ENCODE results near the gene MAPKAP1. TPM values are rescaled to one million over a fixed set of nuclear protein-coding genes. Genes with fewer than 3 reads are reported as not detected.

MAPKAP1 gene
- total RNA-seq, 1 donor from 2014 or later, result 76.9 TPM

- H3K4me1 Mint-ChIP-seq (ENCODE audit: unreplicated experiment), result peaks cover 15% of the 10 kb centered on the region
- H3K27ac Mint-ChIP-seq (ENCODE audit: unreplicated experiment), result no peak overlapping the region
- no peak for TF ChIP-seq CTCF (IDR thresholded peaks at IDR 0.05)
Observed at GRCh38 chr9:125685167-125685566, 21.8 kb downstream of the MAPKAP1 start.

GRCh38 chr9:125683486-125683885 lies 23.5 kb downstream of the MAPKAP1 start:
- no peak for TF ChIP-seq CTCF (IDR thresholded peaks at IDR 0.05)
- H3K27me3 Mint-ChIP-seq (ENCODE audit: unreplicated experiment), result no peaks in the 10 kb centered on the region
- H3K36me3 Mint-ChIP-seq (ENCODE audit: unreplicated experiment), result no peaks in the 10 kb centered on the region
- H3K9me3 Mint-ChIP-seq (ENCODE audit: unreplicated experiment), result no peaks in the 10 kb centered on the region
- no peak for DNase-seq (ENCODE audit: extremely low spot score, unreplicated experiment)
- no peak overlapping the region for H3K4me3 Mint-ChIP-seq (ENCODE audit: unreplicated experiment)
- peaks cover 15% of the 10 kb centered on the region for H3K4me1 Mint-ChIP-seq (ENCODE audit: unreplicated experiment)
- no peak overlapping the region for H3K27ac Mint-ChIP-seq (ENCODE audit: unreplicated experiment)

More at GRCh38 chr9:125685167-125685566, 21.8 kb downstream of the MAPKAP1 start:
- H3K9me3 Mint-ChIP-seq (ENCODE audit: unreplicated experiment), result no peaks in the 10 kb centered on the region
- H3K27me3 Mint-ChIP-seq (ENCODE audit: unreplicated experiment), result no peaks in the 10 kb centered on the region
- no peak for DNase-seq (ENCODE audit: extremely low spot score, unreplicated experiment)
- H3K4me3 Mint-ChIP-seq (ENCODE audit: unreplicated experiment), result no peak overlapping the region
- no peaks in the 10 kb centered on the region for H3K36me3 Mint-ChIP-seq (ENCODE audit: unreplicated experiment)

GRCh38 chr9:125682340-125682739 lies 24.7 kb downstream of the MAPKAP1 start:
- DNase-seq (ENCODE audit: extremely low spot score, unreplicated experiment), result no peak
- Mint-ChIP-seq H3K27ac (ENCODE audit: unreplicated experiment) (no peak overlapping the region), H3K9me3 (ENCODE audit: unreplicated experiment) (no peaks in the 10 kb centered on the region), H3K36me3 (ENCODE audit: unreplicated experiment) (no peaks in the 10 kb centered on the region), H3K27me3 (ENCODE audit: unreplicated experiment) (no peaks in the 10 kb centered on the region), H3K4me1 (ENCODE audit: unreplicated experiment) (peaks cover 15% of the 10 kb centered on the region), H3K4me3 (ENCODE audit: unreplicated experiment) (no peak overlapping the region)
- no peak for TF ChIP-seq CTCF (IDR thresholded peaks at IDR 0.05)

- Mint-ChIP-seq H3K27ac (ENCODE audit: unreplicated experiment) (no peak overlapping the region), H3K27me3 (ENCODE audit: unreplicated experiment) (no peaks in the 10 kb centered on the region), H3K4me3 (ENCODE audit: unreplicated experiment) (no peak overlapping the region), H3K4me1 (ENCODE audit: unreplicated experiment) (peaks cover 15% of the 10 kb centered on the region), H3K9me3 (ENCODE audit: unreplicated experiment) (no peaks in the 10 kb centered on the region), H3K36me3 (ENCODE audit: unreplicated experiment) (no peaks in the 10 kb centered on the region)
- TF ChIP-seq CTCF (IDR thresholded peaks at IDR 0.05), result no peak
- no peak for DNase-seq (ENCODE audit: extremely low spot score, unreplicated experiment)
Observed at GRCh38 chr9:125681657-125682056, 25.4 kb downstream of the MAPKAP1 start.

- Mint-ChIP-seq H3K36me3 (ENCODE audit: unreplicated experiment) (no peaks in the 10 kb centered on the region), H3K4me1 (ENCODE audit: unreplicated experiment) (peaks cover 15% of the 10 kb centered on the region), H3K27ac (ENCODE audit: unreplicated experiment) (no peak overlapping the region), H3K27me3 (ENCODE audit: unreplicated experiment) (no peaks in the 10 kb centered on the region), H3K9me3 (ENCODE audit: unreplicated experiment) (no peaks in the 10 kb centered on the region), H3K4me3 (ENCODE audit: unreplicated experiment) (no peak overlapping the region)
- no peak for DNase-seq (ENCODE audit: extremely low spot score, unreplicated experiment)
- TF ChIP-seq CTCF (IDR thresholded peaks at IDR 0.05), result no peak
Observed at GRCh38 chr9:125681086-125681622, 25.9 kb downstream of the MAPKAP1 start.
